PC-3 (cell line): ENCODE measurements around the gene GPR42. TPM values are rescaled to one million over a fixed set of nuclear protein-coding genes. Genes with fewer than 3 reads are reported as not detected.

Experiments used
- ATAC-seq: fragments of 200-7000 bp; cut with Tn5 transposase; 2 replicates; pipeline ENCODE4 v1.9.1; 2020; ENCODE audit warnings: mild to moderate bottlenecking, moderate library complexity
- BruUV-seq: library from RNA; stranded (reverse); fragments of 400-500 nt; replicated peaks from 2 replicates; lab custom pipeline; 2021; lab: Mats Ljungman, UMichigan
- CTCF ChIA-PET: fragments of 300-600 bp; sonication (Branson Sonifier 250); formaldehyde crosslinking; loops from one replicate; lab custom pipeline; 2022; ENCODE audit warnings: antibody characterized with exemption; lab: Charles Lee
- POLR2A ChIA-PET: fragments of 300-600 bp; sonication (Branson Sonifier 250); formaldehyde crosslinking; loops from one replicate; lab custom pipeline; 2022; ENCODE audit warnings: antibody characterized with exemption; ENCODE audit not compliant: unreplicated experiment; lab: Charles Lee
- DNase-seq: peaks from one replicate; pipeline ENCODE4 v3.0.0-alpha.2; 2015
- H2AFZ ChIP-seq: fragments of 300-600 bp; sonication (generic); 2 replicates; pipeline ENCODE4 v1.6.0; 2016; ENCODE audit warnings: antibody characterized with exemption, low read length
- H3F3A ChIP-seq: fragments of 300-600 bp; sonication (generic); one replicate; pipeline ENCODE4 v1.6.0; 2017; ENCODE audit warnings: antibody characterized with exemption, low read length, control low read depth, mild to moderate bottlenecking; ENCODE audit not compliant: unreplicated experiment
- H3K27ac ChIP-seq: fragments of 300-600 bp; sonication (generic); 2 replicates; pipeline ENCODE4 v1.5.1; 2016; ENCODE audit warnings: mild to moderate bottlenecking, low read length
- H3K27me3 ChIP-seq: fragments of 300-600 bp; sonication (generic); 2 replicates; pipeline ENCODE4 v1.6.1; 2016; ENCODE audit warnings: low read length, mixed read lengths
- H3K36me3 ChIP-seq: fragments of 300-600 bp; sonication (generic); 2 replicates; pipeline ENCODE4 v1.6.1; 2016; ENCODE audit warnings: low read depth, mixed run types, low read length, mixed read lengths
- H3K4me1 ChIP-seq: fragments of 300-600 bp; sonication (generic); 2 replicates; pipeline ENCODE4 v1.5.1; 2016; ENCODE audit warnings: low read length; ENCODE audit not compliant: insufficient read depth
- H3K4me2 ChIP-seq: fragments of 300-600 bp; sonication (generic); 2 replicates; pipeline ENCODE4 v1.6.0; 2016; ENCODE audit warnings: low read length
- H3K4me3 ChIP-seq: fragments of 300-600 bp; sonication (generic); 2 replicates; pipeline ENCODE4 v1.5.1; 2016; ENCODE audit warnings: mild to moderate bottlenecking, low read length, mixed read lengths
- H3K79me2 ChIP-seq: fragments of 300-600 bp; sonication (generic); 2 replicates; pipeline ENCODE4 v1.6.1; 2017; ENCODE audit warnings: low read length, mixed read lengths
- H3K9ac ChIP-seq: fragments of 300-600 bp; sonication (generic); 2 replicates; pipeline ENCODE4 v1.6.0; 2016; ENCODE audit warnings: mild to moderate bottlenecking, low read length
- H3K9me2 ChIP-seq: fragments of 300-600 bp; sonication (generic); replicated peaks from 2 replicates; pipeline ENCODE4 v1.6.1; 2016; ENCODE audit warnings: mixed run types, low read length, mixed read lengths
- H3K9me3 ChIP-seq: fragments of 300-600 bp; sonication (generic); 2 replicates; pipeline ENCODE4 v1.6.1; 2016; ENCODE audit warnings: low read length, mixed read lengths
- H4K20me1 ChIP-seq: fragments of 300-600 bp; sonication (generic); 2 replicates; pipeline ENCODE4 v1.6.1; 2016; ENCODE audit warnings: low read length, mixed read lengths
- CTCF ChIP-seq: fragments of 300-600 bp; sonication (generic); conservative IDR thresholded peaks from 2 replicates; pipeline ENCODE4 v1.5.1; 2017; ENCODE audit warnings: antibody characterized with exemption, low read depth, mild to moderate bottlenecking, low read length
- EZH2 ChIP-seq: fragments of 300-600 bp; sonication (generic); IDR thresholded peaks from one replicate; pipeline ENCODE4 v1.6.1; 2017; ENCODE audit warnings: antibody characterized with exemption, mild to moderate bottlenecking, low read length; ENCODE audit not compliant: unreplicated experiment
- EZH2phosphoT487 ChIP-seq: fragments of 300-600 bp; sonication (generic); IDR thresholded peaks from 2 replicates; pipeline ENCODE4 v1.6.1; 2018; ENCODE audit warnings: mild to moderate bottlenecking, antibody characterized with exemption, low read length, borderline replicate concordance
- intact Hi-C: fragments of 100-400 bp; cut with micrococcal nuclease; formaldehyde crosslinking; loops from 2 replicates; pipeline ENCODE4 v1.9.0; 2023
- total RNA-seq: library from RNA; depleted of rRNA; stranded (reverse); fragments of >200 nt; gene quantifications from 2 replicates; pipeline ENCODE4 v1.2.3, GENCODE V29; 2014

GPR42 gene
- total RNA-seq, 1 experiment from 2014 or later: not detected

DNA sequence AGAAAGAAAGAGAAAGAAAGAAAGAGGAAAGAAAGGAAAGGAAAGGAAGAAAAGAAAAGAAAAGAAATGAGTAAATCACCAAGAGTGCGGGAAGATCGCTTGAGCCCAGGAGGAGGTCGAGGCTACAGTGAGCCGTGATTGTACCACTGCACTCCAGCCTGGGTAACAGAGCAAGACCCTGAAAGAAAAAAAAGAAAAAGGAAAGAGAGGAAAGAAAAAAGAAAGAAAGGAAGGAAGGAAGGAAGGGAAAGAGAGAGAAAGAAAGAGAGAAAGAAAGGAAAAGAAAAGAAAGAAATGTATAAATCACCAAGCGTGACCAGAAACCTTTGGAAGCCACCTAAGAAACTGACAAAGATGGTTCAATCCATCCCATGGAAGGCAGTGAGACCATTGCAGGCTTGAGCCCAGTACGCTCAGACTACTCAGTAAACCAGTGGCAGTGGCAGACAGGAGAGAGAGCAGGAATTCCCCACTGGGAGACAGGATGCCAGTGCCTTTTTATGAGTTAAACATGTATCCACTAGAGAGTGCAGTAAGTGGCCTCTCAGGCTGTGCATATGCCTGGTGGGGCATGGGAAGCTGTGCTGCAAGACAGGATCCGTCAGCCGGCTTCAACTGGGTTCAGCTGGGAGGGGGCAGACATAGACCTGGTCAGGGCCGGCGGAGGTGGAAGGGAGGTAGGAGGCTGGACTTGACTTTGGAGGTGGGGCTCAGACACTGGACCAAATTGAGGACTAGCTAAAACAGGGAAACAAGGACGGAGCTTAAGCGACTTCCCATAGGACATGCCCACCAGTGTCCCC lies 4.8 kb downstream of the GPR42 start:
- Histone ChIP-seq H3K4me3 (no peak overlapping the region), H3K4me2 (no peak overlapping the region), H3K4me1 (no peaks in the 10 kb centered on the region), H3K36me3 (no peaks in the 10 kb centered on the region), H3K27me3 (peaks cover 6% of the 10 kb centered on the region; the same call in 1 of the 2 replicates), H3K27ac (no peak overlapping the region), H3K79me2 (no peaks in the 10 kb centered on the region), H4K20me1 (no peaks in the 10 kb centered on the region), H3K9ac (no peak overlapping the region), H3K9me2 (no peaks in the 10 kb centered on the region), H3F3A (no peaks in the 10 kb centered on the region), H2AFZ (no peak overlapping the region), H3K9me3 (no peaks in the 10 kb centered on the region)
- CTCF ChIA-PET: no interaction called here
- POLR2A ChIA-PET: no interaction called here
- intact Hi-C loops: no loop called here
- BruUV-seq: no TSS peak
- ATAC-seq (no peak), DNase-seq (no peak)
- no peak for TF ChIP-seq CTCF
- no peak for TF ChIP-seq EZH2phosphoT487
- TF ChIP-seq EZH2: no peak

GRCh38 chr19:35377656-35378055 lies 6.8 kb downstream of the GPR42 start:
- DNase-seq: no peak
- BruUV-seq: no TSS peak
- CTCF ChIA-PET: no interaction called here

More at GRCh38 chr19:35377656-35378055, 6.8 kb downstream of the GPR42 start:
- no peaks in the 10 kb centered on the region for H3K36me3 ChIP-seq
- H3K9me2 ChIP-seq: no peaks in the 10 kb centered on the region
- no peak overlapping the region for H3K4me2 ChIP-seq
- no peak overlapping the region for H3K9ac ChIP-seq
- H3K27me3 ChIP-seq: peaks cover 6% of the 10 kb centered on the region; the same call in 1 of the 2 replicates
- H3K27ac ChIP-seq: no peak overlapping the region
- no peaks in the 10 kb centered on the region for H3K9me3 ChIP-seq
- no peaks in the 10 kb centered on the region for H4K20me1 ChIP-seq
- no peaks in the 10 kb centered on the region for H3K4me1 ChIP-seq
- H3K4me3 ChIP-seq: no peak overlapping the region
- POLR2A ChIA-PET: no interaction called here
- H3F3A ChIP-seq: no peaks in the 10 kb centered on the region
- TF ChIP-seq CTCF: no peak
- no peak for TF ChIP-seq EZH2phosphoT487
- no peak for TF ChIP-seq EZH2
- no peaks in the 10 kb centered on the region for H3K79me2 ChIP-seq
- no peak overlapping the region for H2AFZ ChIP-seq
- no peak for ATAC-seq
- intact Hi-C loops: no loop called here
